ENCODE data around the gene HMGCL.
A peak's percentile ranks its signal among the peaks of the same experiment; 100 is the strongest.
"Not testable (repeated sequence)": the region's sequence is repeated elsewhere in the genome, so short reads cannot be mapped to it uniquely, and the experiment has no call there.

The HMGCL gene

DNA sequence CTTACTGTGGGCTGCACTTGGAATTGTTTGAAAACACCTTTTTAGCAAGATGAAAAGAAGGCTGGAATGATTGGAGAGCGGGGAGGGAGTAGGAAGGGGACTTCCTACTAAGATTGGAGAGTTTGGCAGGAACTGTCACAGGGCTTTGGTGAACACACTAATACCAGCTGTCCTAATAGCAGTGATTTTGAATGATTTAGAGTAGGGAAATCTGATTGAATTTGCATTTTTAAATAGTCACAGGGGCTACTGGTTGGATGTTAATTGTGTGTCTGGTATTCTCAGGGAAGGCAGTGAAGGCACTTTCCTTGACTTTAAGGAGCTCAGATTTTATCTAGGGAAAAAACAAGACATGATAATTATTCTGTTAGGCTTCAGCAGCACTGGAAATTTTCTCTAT is 2.5 kb upstream of the HMGCL start:
- DNase-seq (ENCODE audit: low read depth in 2 of 2, low spot score in 1 of 2): no peak

DNA sequence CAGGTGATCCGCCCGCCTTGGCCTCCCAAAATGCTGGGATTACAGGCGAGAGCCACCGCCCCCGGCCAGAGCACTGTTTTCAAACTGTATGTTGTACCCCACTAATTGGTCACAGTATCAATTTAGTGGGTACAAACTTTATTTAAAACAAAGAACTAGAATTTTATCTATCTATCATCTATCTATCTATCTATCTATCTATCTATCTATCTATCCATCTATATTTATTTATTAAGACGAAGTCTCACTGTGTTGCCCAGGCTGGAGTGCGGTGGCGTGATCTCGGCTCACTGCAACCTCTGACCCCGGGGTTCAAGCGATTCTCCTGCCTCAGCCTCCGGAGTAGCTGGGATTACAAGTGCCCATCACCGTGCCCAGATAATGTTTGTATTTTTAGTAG is 1.4 kb upstream of the HMGCL start:
- not testable (repeated sequence) for DNase-seq (ENCODE audit: low read depth in 2 of 2, low spot score in 1 of 2)

DNA sequence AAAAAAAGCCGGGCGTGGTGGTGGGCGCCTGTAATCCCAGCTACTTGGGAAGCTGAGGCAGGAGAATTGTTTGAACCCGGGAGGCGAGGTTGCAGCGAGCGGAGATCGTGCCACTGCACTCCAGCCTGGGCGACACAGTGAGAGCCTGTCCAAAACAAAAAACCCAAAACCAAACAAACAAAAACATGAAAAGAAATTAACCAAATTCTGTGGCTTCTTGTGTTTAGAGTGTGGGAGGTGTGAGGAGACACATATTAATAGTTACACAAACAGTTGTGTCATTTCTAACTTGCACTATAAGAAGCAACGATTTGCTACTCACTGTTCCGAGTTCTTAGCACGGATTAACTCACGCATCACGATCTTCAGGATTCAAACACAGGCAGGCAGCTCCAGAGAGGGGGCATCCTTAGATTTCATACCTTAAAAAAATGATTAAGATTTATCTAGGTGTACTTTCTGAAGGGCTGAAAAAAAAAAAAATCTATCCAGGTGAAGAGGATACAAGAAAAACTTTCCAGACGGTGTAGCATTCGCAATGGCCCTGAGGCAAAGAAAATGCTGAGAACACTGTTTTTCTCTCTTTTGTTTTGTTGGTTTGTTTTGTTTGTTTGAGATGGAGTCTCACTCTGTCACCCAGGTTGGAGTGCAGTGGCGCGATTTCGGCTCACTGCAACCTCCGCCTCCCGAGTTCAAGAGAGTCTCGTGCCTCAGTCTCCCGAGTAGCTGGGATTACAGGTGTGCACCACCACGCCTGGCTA is 713 bp upstream of the HMGCL start:
- DNase-seq (ENCODE audit: low read depth in 2 of 2, low spot score in 1 of 2): no peak

DNA sequence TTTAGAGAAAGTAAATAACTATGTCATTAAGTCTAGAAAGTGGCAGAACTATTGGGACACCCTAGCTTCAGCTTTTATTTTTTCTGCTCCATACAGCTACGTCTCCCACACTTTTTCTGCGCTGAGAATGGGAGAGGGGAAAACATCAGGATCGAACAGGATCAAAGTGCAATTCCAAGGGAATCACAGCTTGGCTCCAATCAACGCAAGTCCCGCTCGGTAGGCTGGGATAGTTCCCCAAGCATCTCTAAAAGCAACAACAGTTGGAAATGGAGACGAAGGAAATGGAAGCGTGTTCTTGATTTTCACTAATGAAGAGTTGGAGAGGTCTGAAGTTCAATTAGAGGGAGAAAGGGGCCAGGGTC is 536 bp downstream of the HMGCL start:
- DNase-seq (ENCODE audit: low read depth in 2 of 2, low spot score in 1 of 2): no peak

DNA sequence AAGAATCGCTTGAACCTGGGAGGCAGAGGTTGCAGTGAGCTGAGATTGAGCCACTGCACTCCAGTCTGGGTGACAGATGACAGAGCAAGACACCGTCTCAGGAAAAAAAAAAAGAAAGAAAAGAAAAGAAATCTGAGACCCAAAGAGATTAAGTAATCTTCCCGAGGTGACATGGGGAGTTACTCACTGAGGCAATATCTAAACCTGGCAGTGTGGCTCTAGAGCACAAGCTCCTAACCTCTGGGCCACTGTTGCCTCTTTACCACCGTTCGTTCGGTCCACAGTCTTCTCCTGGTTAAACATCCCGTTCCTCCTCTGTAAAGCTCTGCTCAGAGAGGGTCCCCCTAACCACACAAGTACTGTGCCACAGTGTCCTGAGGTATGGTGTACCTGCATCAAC is 1.5 kb downstream of the HMGCL start:
- no peak for DNase-seq (ENCODE audit: low read depth in 2 of 2, low spot score in 1 of 2)

DNA sequence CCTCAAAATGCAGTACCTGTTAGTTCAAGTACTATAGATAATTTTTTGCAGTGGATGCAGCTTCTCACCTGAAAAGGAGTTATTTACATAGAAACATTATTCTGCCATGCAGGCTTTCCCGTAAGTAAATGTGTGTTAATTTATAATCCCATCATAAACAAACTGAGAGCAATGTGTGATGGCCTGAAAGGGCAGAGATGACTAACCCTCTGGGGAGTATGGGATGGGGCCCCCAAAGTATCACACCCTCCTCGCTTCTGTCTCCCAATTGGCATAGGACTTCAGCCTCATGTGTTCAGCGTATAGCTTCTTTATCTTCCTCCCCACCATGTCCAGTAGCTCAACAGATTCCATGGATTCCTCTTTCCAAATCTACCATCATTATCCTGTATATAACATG is 7.6 kb downstream of the HMGCL start:
- DNase-seq (ENCODE audit: low read depth in 2 of 2, low spot score in 1 of 2): no peak

DNA sequence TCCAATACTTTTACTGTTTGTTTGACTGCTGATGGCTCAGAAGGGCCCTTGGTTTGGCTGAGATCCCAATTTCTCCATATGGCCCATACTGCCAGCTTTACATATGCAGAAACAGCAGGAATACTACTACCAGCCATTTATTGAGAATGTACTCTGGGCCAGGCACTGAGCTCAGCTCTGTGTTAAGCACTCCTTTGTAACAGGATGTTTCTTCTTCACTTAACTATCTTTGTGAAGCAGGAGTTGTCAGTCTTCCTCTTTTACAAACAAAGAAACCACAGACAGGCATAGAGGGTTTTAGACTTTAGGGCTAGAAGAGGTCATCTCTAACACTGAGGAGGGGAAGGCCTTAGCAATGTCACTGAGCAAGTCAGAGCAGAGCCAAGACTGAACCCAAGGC is 8.3 kb downstream of the HMGCL start:
- DNase-seq (ENCODE audit: low read depth in 2 of 2, low spot score in 1 of 2): no peak

DNA sequence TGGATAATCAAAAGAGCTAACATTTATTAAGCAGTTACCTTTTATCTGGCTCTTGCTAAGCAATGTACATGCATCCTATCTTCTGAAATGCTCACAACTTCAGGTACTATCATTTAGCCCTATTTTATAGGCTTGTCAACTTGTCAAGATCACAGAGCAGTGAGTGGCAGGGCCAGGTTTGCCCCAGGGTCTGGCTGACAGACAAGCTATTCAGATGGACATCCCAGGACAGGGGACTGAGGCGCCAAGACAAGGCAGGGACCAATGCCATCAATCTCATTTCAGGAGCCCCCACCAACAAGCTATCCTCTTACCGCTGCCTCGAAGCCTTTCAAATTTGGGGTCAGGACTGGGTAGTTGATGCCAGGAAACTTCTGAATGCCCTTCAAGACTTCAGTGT is 8.9 kb downstream of the HMGCL start:
- DNase-seq (ENCODE audit: low read depth in 2 of 2, low spot score in 1 of 2): no peak

DNA sequence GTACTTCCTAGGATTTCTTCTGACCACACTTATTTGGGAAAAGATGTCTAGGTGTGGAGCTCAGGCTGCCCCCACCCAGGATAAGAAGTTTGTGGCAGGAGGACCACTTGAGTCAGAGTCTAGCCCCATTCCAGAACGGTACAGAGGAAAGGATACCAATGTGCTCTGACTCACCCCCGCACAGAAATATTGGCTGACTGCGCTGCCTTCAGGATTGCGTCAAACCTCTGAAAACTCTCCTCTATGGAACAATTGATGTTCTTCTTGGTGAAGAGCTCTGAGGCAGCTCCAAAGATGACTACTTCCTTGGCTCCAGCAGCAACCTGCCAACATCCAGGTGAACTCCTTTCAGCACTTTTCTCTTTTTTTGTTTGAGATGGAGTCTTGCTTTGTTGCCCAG is 11.2 kb downstream of the HMGCL start:
- no peak for DNase-seq (ENCODE audit: low read depth in 2 of 2, low spot score in 1 of 2)

DNA sequence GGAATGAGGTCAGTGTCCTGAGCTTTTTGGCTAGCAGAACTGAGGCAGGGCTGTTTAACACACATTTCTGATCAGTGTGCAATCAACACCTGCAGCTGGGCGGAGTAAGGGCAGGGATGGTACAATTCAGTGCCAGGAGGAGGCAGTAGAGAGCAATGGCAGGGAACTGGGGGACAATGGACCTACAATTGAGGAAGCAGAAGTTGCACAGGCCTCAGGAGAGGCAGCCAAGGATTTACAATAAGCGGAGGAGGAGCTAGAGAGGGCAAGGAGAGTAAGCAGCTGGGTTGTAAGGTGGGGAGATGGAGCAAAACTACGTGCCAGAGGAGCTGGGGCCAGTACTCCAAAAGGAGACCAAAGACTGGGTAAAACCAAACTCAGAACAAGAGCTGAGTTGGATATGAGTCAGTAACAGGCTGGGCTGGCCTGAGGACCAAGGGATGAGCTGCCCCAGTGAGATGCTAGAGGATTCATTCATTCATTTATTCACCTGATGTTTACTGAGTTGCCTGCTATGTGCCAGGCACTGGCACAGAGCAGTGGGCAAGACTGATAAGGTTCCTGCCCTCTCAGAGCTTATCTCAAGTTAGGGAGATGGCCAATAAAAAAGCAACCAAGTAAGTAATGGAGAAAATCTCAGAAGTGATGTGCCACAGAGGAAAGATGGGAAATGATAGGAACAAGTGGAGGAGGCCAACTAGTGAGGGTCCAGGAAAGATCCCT is 14.2 kb downstream of the HMGCL start:
- no peak for DNase-seq (ENCODE audit: low read depth in 2 of 2, low spot score in 1 of 2)

DNA sequence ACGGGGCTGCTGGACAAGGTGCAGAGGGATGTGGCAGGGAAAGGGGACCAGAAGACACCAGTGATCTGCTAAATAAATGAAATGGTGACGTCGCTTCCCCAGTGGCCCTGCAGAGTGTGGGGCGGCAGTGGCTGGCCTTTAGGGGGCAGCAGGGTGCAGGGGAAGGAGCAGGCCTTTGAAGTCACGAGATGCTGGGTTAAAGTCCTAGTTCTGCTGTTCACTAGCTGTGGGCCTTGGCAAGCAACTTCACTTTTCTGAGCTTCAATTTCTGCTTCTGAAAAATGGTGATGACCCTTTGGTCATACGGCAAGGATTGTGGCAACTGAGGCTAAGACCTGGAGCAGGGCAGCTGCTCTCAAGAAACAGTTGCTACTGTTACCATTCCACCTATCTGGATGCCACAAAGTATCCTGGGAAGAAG is 15.5 kb downstream of the HMGCL start:
- DNase-seq (ENCODE audit: low read depth in 2 of 2, low spot score in 1 of 2): peak; percentile 51 to 54

DNA sequence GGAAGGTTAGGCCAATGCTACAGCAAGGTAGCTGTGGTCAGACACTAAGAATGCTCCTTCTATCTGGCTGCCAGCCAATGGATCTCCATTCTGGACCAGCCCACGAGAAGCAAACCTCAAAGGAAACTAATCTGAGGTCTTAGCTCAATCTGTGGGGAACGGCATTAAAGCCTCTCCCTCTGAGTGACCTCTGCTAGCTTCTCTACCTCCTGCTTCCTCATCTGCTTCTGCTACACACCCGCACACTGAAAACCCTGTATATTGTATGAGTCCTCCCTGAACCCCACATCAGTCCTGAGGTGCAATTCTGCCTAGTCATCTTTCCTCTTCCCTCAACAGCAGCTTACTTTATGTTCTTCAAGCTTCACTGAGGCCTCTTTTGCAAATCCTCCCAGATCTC is 17.8 kb downstream of the HMGCL start:
- DNase-seq (ENCODE audit: low read depth in 2 of 2, low spot score in 1 of 2): no peak

DNA sequence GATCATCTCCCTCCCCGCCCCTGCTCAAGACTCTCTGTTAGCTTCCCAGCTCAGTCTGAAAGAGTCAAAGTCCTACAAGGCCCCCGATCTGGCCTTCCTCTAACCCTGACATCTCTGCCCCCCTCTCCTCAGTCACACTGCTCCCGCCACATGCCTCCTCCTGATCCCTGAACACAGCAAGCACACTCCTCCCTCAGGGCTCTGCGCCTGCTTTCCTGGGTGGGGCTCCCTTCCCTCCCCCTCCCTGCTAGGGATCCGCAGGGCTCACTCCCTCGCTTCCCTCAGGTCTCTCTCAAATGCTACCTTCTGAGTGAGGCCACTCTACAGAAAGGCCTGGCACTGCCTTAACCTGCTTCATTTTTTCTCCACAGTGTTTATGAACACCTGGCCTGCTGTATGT is 18.9 kb downstream of the HMGCL start:
- no peak for DNase-seq (ENCODE audit: low read depth in 2 of 2, low spot score in 1 of 2)

DNA sequence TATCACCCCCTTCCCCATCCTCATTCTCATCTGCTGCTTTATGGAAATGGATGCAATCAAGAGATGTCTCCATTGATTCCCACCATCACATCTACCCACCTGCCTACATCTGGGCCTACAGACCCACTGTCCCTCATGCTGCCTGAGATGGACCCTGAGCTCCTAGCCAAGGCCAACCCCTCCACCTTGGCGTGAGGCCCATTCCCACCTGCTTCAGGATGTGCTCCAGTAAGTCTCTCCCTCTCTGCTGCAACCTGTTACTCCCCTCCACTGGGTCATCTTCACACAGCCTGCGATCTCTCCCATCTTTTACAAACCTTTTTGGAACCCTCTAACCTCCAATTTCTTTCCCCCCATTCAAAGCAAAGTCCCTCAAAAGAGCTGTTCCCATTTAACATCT is 20.2 kb downstream of the HMGCL start:
- DNase-seq (ENCODE audit: low read depth in 2 of 2, low spot score in 1 of 2): no peak

DNA sequence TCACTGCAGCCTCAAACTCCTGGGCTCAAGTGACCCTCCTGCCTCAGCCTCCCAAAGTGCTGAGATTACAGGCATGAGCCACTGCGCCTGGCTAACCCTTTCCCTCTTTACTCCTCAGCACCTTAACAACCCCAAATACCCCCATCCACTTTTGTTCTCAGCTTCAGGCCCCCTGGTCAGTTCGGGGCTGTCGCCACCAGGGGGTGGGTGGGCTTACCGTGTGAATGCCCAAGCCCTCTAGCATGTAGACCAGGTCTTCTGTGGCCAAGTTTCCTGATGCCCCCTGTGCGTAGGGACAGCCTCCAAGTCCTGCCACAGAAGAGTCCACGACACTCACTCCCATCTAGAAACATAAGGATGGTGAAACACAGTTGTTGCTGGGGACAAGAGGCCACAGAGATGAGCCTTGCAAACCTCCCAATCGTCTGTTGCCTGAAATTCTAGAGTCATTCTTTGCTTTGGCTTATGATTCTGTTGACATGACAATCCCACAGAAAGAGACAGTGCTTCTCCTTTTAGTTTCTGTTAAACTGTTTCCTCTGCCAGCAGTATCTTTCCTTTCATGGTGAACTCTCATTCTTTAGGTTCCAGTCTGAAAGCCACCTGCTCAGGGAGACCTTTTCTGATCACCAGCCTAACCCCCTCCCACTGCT is 20.9 kb downstream of the HMGCL start:
- DNase-seq (ENCODE audit: low read depth in 2 of 2, low spot score in 1 of 2): no peak

DNA sequence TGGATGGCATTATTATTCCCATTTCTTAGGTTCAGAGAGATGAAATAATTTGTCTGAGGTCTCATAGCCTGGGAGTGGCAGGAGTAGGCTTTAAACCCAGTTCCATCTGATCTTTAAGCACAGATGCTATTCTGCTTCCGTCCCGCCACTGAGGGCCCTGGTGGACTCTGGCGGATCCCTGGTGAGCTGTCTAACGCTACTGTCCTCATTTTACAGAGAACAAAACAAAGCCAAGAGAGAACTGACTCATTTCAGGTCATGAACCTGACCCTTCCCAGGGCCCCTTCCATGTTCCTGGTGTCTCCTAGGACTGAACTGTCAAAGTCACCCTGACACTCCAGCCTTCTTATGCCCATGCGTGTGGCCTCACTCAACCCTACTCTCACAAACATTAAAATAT is 21.6 kb downstream of the HMGCL start:
- DNase-seq (ENCODE audit: low read depth in 2 of 2, low spot score in 1 of 2): no peak

DNA sequence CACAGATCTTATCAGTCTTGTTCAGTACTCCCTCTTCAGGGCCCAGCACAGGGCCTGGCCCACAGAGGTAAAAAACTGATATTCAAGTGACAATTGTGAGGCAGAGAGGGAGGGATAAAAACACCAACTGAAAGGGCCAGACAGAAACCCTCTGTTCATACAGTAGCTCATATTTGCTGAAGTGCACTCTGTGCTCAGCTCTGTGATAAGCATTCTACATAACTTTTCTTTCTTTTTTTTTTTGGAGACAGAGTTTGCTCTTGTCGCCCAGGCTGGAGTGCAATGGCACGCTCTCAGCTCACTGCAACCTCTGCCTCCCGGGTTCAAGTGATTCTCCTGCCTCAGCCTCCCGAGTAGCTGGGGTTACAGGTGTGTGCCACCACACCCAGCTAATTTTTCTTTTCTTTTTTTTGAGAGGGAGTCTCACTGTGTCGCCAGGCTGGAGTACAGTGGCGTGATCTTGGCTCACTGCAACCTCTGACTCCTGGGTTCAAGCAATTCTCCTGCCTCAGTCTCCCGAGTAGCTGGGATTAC is 22.4 kb downstream of the HMGCL start:
- not testable (repeated sequence) for DNase-seq (ENCODE audit: low read depth in 2 of 2, low spot score in 1 of 2)

DNA sequence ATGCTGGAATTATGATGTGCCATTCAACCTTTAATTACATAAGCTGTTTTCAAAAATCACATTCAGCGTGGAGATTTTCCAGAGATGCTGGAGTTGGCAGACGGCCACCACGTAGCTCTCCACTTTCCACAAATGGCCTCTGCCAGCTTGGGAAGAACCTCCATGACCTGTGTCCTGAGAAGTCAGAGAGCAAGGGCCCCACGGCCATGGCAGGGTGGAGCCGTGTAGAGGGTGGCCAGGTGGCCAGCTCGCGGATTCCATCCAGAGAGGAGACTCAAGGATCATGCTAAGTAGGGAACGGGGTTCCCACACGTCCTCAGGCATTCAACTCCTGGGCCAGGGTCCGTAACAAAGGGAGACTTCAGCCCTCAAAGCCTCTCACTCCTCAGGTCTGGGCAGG is 23.4 kb downstream of the HMGCL start:
- DNase-seq (ENCODE audit: low read depth in 2 of 2, low spot score in 1 of 2): no peak

DNA sequence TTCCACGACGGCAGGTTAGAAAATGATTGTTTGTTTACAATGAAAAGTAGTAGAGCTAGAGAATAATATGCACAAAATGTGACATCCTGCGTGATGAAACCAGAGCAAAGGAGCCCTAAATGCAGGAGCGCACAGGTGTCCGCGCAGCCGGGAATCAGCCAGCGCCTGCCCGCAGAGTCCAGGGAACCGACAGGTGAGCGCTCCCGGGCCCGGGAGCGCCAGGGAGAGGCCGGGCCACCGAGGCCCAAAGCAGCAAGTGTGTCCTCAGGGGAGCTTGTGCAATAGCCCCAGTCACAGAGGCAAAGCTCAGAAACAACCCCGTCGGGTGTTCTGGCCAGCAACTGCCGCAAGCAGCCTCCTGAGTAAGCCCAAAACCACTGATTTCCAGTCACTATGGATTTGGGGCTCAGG is 23.9 kb downstream of the HMGCL start:
- no peak for DNase-seq (ENCODE audit: low read depth in 2 of 2, low spot score in 1 of 2)

DNA sequence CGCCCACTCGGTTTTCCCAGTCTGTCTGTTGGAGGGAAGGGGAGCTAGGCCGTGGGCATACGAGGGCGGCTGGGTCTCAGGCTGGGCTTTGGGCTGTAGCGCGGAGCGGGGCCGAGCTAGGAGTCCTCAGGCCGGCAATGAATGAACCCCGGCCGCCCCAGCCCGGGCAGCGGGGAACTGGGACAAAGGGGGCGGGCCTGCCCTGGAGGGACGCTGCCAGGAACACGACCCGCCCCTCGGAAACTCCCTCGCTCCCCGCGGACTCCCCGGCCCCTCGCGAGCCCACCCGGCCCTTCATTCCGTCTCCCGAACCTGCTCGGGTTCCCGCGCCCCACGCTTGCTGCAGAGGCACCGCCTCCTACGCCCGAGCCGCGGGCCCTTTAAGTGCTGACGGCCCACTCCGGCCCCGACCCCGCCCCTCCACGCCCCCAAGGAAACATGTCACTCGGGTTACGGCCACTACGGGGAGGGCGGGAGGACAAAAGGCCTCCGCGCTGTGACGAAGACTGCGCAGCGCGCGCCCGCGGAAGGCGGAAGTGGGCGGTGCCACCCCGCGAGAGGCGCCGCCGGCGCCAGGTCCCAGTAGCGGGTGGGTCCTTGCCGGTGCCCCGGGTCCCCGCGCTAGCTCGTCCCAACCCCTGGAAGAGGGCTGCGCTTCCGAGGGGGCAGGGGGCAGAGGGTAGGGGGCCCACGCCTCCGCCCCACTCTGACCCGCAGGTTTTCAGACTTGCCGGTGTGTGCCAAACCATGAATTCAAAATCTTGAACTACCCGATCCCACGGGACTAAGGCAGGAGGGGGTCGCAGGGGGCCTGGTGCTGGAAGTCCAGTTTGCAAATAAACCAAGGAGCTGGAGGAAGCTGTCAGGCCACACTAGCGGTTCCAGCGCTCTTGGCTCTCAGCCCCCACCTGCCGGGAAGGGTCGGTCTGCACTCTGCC is 24.6 kb downstream of the HMGCL start, which contains the start of gene GALE:
TSS of gene GALE (minus strand) at position 355 of the 938 bp plus-strand sequence. CDS start 1,747 bp downstream, outside the sequence.
- peak; percentile 97 to 98 for DNase-seq (ENCODE audit: low read depth in 2 of 2, low spot score in 1 of 2)
